ENCODE data around the gene CPLX1. TPM values are rescaled to one million over a fixed set of nuclear protein-coding genes. Genes with fewer than 3 reads are reported as not detected.

Gene CPLX1
- total RNA-seq, 1 experiment from 2014 or later = 14.5 TPM

- Histone ChIP-seq H3K9me2 (ENCODE audit: insufficient read depth) (no peaks in the 10 kb centered on the region), H3K27ac (ENCODE audit: low read depth, low read length) (no peak overlapping the region), H2AFZ (ENCODE audit: low read depth, low read length, poor library complexity, severe bottlenecking) (no peak overlapping the region), H3K9ac (ENCODE audit: low read length) (no peak overlapping the region), H3K4me3 (replicated peaks in 1 of 2; ENCODE audit: low read depth in 1 of 2, low read length in 2 of 2) (no peak overlapping the region), H3K4me1 (ENCODE audit: control insufficient read depth in 1 of 2, insufficient read depth in 2 of 2, low read length in 2 of 2) (no peaks in the 10 kb centered on the region), H3K9me3 (ENCODE audit: control insufficient read depth in 1 of 2, insufficient read depth in 1 of 2, low read depth in 1 of 2, low read length in 2 of 2) (no peaks in the 10 kb centered on the region), H3K4me2 (ENCODE audit: low read length) (no peak overlapping the region), H3K36me3 (ENCODE audit: control insufficient read depth in 1 of 2, insufficient read depth in 2 of 2, low read length in 2 of 2) (peaks cover 7 to 28% of the 10 kb centered on the region in 2 experiments), H3K27me3 (ENCODE audit: insufficient read depth, low read length) (no peaks in the 10 kb centered on the region), H4K20me1 (ENCODE audit: insufficient read depth) (no peaks in the 10 kb centered on the region), H3K79me2 (ENCODE audit: insufficient read depth, low read length) (no peaks in the 10 kb centered on the region)
- DNase-seq (ENCODE audit: low read depth, low spot score) = no peak
- ChIA-PET POLR2A (no interaction called here), RAD21 (ENCODE audit: low non-redundant PET in 1 of 2, low total read pairs in 2 of 2, uncharacterized antibody in 2 of 2, unreplicated experiment in 2 of 2) (no interaction called here), CTCF (no interaction called here)
- intact Hi-C loops (cut with micrococcal nuclease) = no loop called here
- ATAC-seq = no peak
- BruUV-seq (replicated peaks) = no TSS peak
- TF ChIP-seq EZH2 (IDR thresholded peaks at IDR 0.05) (no peak), SIN3A (IDR thresholded peaks at IDR 0.05; ENCODE audit: low read depth) (no peak), CBX3 (IDR thresholded peaks at IDR 0.05; ENCODE audit: low read depth) (no peak), ZFX (IDR thresholded peaks at IDR 0.05) (no peak), YY1 (IDR thresholded peaks at IDR 0.05; ENCODE audit: extremely low read depth, insufficient replicate concordance, low read depth, low read length) (no peak), RAD21 (IDR thresholded peaks at IDR 0.05; ENCODE audit: low read depth) (no peak), JUND (IDR thresholded peaks at IDR 0.05) (no peak), POLR2AphosphoS5 (IDR thresholded peaks at IDR 0.05; ENCODE audit: low read depth, low read length) (no peak), FOSL1 (IDR thresholded peaks at IDR 0.05; ENCODE audit: low read depth) (no peak), POLR2A (IDR thresholded peaks at IDR 0.05; ENCODE audit: borderline replicate concordance, extremely low read depth, insufficient read depth, insufficient read length) (no peak), SP1 (IDR thresholded peaks at IDR 0.05; ENCODE audit: low read depth) (no peak), ZNF274 (IDR thresholded peaks at IDR 0.05; ENCODE audit: low read depth, low read length) (no peak), EGR1 (IDR thresholded peaks at IDR 0.05; ENCODE audit: low read depth) (no peak)
- TF ChIP-seq, protein P1, sequence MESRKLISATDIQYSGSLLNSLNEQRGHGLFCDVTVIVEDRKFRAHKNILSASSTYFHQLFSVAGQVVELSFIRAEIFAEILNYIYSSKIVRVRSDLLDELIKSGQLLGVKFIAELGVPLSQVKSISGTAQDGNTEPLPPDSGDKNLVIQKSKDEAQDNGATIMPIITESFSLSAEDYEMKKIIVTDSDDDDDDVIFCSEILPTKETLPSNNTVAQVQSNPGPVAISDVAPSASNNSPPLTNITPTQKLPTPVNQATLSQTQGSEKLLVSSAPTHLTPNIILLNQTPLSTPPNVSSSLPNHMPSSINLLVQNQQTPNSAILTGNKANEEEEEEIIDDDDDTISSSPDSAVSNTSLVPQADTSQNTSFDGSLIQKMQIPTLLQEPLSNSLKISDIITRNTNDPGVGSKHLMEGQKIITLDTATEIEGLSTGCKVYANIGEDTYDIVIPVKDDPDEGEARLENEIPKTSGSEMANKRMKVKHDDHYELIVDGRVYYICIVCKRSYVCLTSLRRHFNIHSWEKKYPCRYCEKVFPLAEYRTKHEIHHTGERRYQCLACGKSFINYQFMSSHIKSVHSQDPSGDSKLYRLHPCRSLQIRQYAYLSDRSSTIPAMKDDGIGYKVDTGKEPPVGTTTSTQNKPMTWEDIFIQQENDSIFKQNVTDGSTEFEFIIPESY (IDR thresholded peaks at IDR 0.05; ENCODE audit: extremely low read depth, insufficient replicate concordance, low read length) = no peak
- TF ChIP-seq, protein P2, sequence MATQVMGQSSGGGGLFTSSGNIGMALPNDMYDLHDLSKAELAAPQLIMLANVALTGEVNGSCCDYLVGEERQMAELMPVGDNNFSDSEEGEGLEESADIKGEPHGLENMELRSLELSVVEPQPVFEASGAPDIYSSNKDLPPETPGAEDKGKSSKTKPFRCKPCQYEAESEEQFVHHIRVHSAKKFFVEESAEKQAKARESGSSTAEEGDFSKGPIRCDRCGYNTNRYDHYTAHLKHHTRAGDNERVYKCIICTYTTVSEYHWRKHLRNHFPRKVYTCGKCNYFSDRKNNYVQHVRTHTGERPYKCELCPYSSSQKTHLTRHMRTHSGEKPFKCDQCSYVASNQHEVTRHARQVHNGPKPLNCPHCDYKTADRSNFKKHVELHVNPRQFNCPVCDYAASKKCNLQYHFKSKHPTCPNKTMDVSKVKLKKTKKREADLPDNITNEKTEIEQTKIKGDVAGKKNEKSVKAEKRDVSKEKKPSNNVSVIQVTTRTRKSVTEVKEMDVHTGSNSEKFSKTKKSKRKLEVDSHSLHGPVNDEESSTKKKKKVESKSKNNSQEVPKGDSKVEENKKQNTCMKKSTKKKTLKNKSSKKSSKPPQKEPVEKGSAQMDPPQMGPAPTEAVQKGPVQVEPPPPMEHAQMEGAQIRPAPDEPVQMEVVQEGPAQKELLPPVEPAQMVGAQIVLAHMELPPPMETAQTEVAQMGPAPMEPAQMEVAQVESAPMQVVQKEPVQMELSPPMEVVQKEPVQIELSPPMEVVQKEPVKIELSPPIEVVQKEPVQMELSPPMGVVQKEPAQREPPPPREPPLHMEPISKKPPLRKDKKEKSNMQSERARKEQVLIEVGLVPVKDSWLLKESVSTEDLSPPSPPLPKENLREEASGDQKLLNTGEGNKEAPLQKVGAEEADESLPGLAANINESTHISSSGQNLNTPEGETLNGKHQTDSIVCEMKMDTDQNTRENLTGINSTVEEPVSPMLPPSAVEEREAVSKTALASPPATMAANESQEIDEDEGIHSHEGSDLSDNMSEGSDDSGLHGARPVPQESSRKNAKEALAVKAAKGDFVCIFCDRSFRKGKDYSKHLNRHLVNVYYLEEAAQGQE (IDR thresholded peaks at IDR 0.05; ENCODE audit: low read depth) = no peak
- TF ChIP-seq, protein P3, sequence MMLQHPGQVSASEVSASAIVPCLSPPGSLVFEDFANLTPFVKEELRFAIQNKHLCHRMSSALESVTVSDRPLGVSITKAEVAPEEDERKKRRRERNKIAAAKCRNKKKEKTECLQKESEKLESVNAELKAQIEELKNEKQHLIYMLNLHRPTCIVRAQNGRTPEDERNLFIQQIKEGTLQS (IDR thresholded peaks at IDR 0.05) = no peak
- TF ChIP-seq, protein P4, sequence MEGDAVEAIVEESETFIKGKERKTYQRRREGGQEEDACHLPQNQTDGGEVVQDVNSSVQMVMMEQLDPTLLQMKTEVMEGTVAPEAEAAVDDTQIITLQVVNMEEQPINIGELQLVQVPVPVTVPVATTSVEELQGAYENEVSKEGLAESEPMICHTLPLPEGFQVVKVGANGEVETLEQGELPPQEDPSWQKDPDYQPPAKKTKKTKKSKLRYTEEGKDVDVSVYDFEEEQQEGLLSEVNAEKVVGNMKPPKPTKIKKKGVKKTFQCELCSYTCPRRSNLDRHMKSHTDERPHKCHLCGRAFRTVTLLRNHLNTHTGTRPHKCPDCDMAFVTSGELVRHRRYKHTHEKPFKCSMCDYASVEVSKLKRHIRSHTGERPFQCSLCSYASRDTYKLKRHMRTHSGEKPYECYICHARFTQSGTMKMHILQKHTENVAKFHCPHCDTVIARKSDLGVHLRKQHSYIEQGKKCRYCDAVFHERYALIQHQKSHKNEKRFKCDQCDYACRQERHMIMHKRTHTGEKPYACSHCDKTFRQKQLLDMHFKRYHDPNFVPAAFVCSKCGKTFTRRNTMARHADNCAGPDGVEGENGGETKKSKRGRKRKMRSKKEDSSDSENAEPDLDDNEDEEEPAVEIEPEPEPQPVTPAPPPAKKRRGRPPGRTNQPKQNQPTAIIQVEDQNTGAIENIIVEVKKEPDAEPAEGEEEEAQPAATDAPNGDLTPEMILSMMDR (IDR thresholded peaks at IDR 0.05 in 2 of 3, conservative IDR thresholded peaks at IDR 0.05 in 1 of 3; ENCODE audit: borderline replicate concordance in 1 of 3, insufficient read depth in 1 of 3, low read depth in 2 of 3, low read length in 2 of 3) = no peak
Measured at GRCh38 chr4:867526-868250, 41.8 kb upstream of the CPLX1 start.
